ENCODE data around the gene NTRK3.

The NTRK3 gene

DNA sequence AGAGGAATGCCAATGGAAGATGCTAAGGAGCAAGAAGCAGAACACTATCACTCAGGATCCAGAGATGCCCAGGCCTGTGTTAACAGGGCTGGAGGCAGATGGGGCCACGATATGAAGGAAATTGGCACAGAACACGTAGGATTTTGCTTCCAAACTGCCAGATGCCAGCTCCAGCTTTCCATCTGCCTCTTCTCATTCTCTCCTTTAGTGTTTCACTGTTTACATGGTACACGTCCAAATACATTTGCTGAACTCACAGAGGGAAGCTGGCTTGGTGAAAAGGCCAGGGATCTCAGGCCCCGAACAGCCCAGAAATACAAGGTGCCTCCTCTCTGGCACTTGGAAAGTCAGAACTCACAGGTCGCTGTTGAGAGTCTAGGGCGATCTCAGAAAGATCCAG lies 187.0 kb downstream of the NTRK3 start:
- H3K27me3 ChIP-seq (ENCODE audit: low read depth, low read length), result no peaks in the 10 kb centered on the region
- no peaks in the 10 kb centered on the region for H3K9me3 ChIP-seq (ENCODE audit: control insufficient read depth in 1 of 2, low read length in 2 of 2)
- no peak overlapping the region for H3K4me3 ChIP-seq (ENCODE audit: low read depth in 1 of 2, low read length in 2 of 2)
- H3K36me3 ChIP-seq (ENCODE audit: control insufficient read depth in 1 of 2, insufficient read depth in 2 of 2, low read length in 2 of 2), result no peaks in the 10 kb centered on the region
- no peak overlapping the region for H3K27ac ChIP-seq (ENCODE audit: low read length)
- no peaks in the 10 kb centered on the region for H3K4me1 ChIP-seq (ENCODE audit: control insufficient read depth in 1 of 2, insufficient read depth in 2 of 2, low read length in 2 of 2)

DNA sequence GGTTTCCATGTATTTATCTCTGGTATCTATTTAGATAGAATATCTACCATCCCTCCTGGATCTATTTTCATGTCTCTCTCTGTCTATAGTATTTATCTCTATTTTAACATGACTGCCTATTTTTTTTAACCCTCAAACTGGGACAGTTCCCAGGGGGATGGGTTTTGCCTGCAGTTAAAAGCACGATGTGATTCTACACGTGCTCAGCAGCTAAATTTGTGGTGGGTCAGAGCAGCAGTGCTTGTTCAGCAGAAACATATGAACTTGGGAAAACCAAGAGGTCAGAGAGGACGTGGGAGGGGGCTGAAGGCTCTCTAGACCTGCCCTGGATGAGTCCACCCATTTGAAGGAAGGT lies 189.2 kb downstream of the NTRK3 start:
- Histone ChIP-seq H3K27ac (ENCODE audit: low read length) (no peak overlapping the region), H3K9me3 (ENCODE audit: control insufficient read depth in 1 of 2, low read length in 2 of 2) (no peaks in the 10 kb centered on the region), H3K27me3 (ENCODE audit: low read depth, low read length) (no peaks in the 10 kb centered on the region), H3K4me3 (ENCODE audit: low read depth in 1 of 2, low read length in 2 of 2) (no peak overlapping the region), H3K36me3 (ENCODE audit: control insufficient read depth in 1 of 2, insufficient read depth in 2 of 2, low read length in 2 of 2) (no peaks in the 10 kb centered on the region), H3K4me1 (ENCODE audit: control insufficient read depth in 1 of 2, insufficient read depth in 2 of 2, low read length in 2 of 2) (no peaks in the 10 kb centered on the region)

DNA sequence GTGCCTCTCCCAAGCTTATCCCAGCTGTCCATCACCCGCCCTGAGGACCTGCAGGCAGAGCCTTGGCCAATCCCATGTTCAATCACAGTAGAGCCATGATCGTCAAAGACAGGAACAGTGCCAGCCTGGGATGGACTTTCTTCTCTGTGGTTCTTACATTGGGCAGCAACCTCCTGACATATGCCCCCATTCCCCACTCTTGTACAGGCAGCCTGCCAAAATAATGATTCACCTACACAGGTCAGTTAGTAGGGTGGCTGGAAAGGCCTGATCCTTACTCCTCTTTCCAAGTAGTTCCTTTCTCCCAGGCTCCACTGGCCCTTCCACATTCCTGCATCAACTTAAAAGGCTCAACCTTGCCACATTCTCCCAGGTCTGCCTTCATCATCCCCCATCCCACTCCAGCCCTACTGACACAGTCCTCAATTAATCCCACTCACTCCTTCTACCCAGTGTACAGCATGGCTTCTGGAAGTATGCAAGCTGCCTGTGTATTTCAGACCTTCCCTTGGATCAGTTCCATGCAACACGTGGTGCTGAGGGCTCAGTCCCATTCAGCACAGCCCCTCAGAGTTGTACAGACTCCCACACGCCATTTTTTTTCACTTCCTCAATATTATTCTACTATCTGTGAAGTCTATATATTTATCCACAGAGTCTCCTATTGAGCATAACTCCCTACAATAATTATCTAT lies 189.8 kb downstream of the NTRK3 start:
- H3K27ac ChIP-seq (ENCODE audit: low read length), result no peak overlapping the region
- H3K36me3 ChIP-seq (ENCODE audit: control insufficient read depth in 1 of 2, insufficient read depth in 2 of 2, low read length in 2 of 2), result no peaks in the 10 kb centered on the region
- H3K4me1 ChIP-seq (ENCODE audit: control insufficient read depth in 1 of 2, insufficient read depth in 2 of 2, low read length in 2 of 2), result no peaks in the 10 kb centered on the region
- H3K9me3 ChIP-seq (ENCODE audit: control insufficient read depth in 1 of 2, low read length in 2 of 2), result no peaks in the 10 kb centered on the region
- H3K27me3 ChIP-seq (ENCODE audit: low read depth, low read length), result no peaks in the 10 kb centered on the region
- H3K4me3 ChIP-seq (ENCODE audit: low read depth in 1 of 2, low read length in 2 of 2), result no peak overlapping the region

DNA sequence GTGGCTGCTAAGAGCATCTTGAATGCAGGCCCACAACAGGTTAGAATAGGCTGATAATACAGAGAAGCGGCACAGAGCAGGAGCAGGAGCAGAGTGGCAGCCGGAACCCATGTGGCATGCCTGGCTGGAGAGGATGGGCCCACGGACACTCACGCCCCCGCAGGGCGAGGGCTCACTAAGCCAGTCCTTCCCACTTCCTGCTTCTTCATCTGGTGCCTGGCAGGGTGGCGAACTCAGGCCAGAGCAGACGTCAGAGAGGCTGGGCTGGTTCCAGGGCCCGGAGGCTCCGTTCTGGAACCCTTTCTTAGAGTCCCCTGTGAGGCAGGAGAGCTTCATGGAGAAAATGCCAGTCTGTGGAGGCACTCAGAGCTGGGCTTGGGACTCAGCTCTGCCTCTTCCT lies 195.1 kb downstream of the NTRK3 start:
- Histone ChIP-seq H3K9me3 (ENCODE audit: control insufficient read depth in 1 of 2, low read length in 2 of 2) (no peaks in the 10 kb centered on the region), H3K27me3 (ENCODE audit: low read depth, low read length) (no peaks in the 10 kb centered on the region), H3K36me3 (ENCODE audit: control insufficient read depth in 1 of 2, insufficient read depth in 2 of 2, low read length in 2 of 2) (no peaks in the 10 kb centered on the region), H3K4me1 (ENCODE audit: control insufficient read depth in 1 of 2, insufficient read depth in 2 of 2, low read length in 2 of 2) (no peaks in the 10 kb centered on the region), H3K27ac (ENCODE audit: low read length) (no peak overlapping the region), H3K4me3 (ENCODE audit: low read depth in 1 of 2, low read length in 2 of 2) (no peak overlapping the region)

GRCh38 chr15:88060383-88060782 lies 196.2 kb downstream of the NTRK3 start:
- Histone ChIP-seq H3K27me3 (ENCODE audit: low read depth, low read length) (no peaks in the 10 kb centered on the region), H3K4me1 (ENCODE audit: control insufficient read depth in 1 of 2, insufficient read depth in 2 of 2, low read length in 2 of 2) (no peaks in the 10 kb centered on the region), H3K4me3 (ENCODE audit: low read depth in 1 of 2, low read length in 2 of 2) (no peak overlapping the region), H3K27ac (ENCODE audit: low read length) (no peak overlapping the region), H3K36me3 (ENCODE audit: control insufficient read depth in 1 of 2, insufficient read depth in 2 of 2, low read length in 2 of 2) (no peaks in the 10 kb centered on the region), H3K9me3 (ENCODE audit: control insufficient read depth in 1 of 2, low read length in 2 of 2) (no peaks in the 10 kb centered on the region)

DNA sequence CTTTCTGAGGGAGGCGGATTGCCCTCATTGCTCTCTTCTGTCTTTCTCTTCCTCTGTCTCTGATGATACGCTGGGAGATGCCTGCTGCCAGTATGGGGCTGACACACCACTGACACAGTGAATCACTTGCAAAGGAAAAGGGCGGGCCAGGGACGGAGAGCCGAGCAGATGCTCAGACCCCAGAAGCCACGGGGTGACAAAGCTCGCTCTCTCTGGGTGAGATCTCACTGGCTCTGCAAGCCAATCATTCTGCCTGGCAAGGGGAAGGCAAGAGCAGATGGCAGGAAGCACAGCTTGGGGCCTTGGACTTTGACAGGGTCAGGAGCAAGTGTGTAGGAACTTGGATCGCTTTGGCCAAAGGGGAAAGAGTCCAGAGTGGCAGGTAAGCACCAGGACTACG lies 198.7 kb downstream of the NTRK3 start:
- no peak overlapping the region for H3K27ac ChIP-seq (ENCODE audit: low read length)
- H3K36me3 ChIP-seq (ENCODE audit: control insufficient read depth in 1 of 2, insufficient read depth in 2 of 2, low read length in 2 of 2), result no peaks in the 10 kb centered on the region
- H3K4me3 ChIP-seq (ENCODE audit: low read depth in 1 of 2, low read length in 2 of 2), result no peak overlapping the region
- no peaks in the 10 kb centered on the region for H3K27me3 ChIP-seq (ENCODE audit: low read depth, low read length)
- H3K4me1 ChIP-seq (ENCODE audit: control insufficient read depth in 1 of 2, insufficient read depth in 2 of 2, low read length in 2 of 2), result no peaks in the 10 kb centered on the region
- H3K9me3 ChIP-seq (ENCODE audit: control insufficient read depth in 1 of 2, low read length in 2 of 2), result no peaks in the 10 kb centered on the region

GRCh38 chr15:88049506-88049905 lies 207.0 kb downstream of the NTRK3 start:
- H3K9me3 ChIP-seq (ENCODE audit: control insufficient read depth in 1 of 2, low read length in 2 of 2), result no peaks in the 10 kb centered on the region
- no peaks in the 10 kb centered on the region for H3K4me1 ChIP-seq (ENCODE audit: control insufficient read depth in 1 of 2, insufficient read depth in 2 of 2, low read length in 2 of 2)
- H3K4me3 ChIP-seq (ENCODE audit: low read depth in 1 of 2, low read length in 2 of 2), result no peak overlapping the region
- H3K27me3 ChIP-seq (ENCODE audit: low read depth, low read length), result no peaks in the 10 kb centered on the region
- H3K36me3 ChIP-seq (ENCODE audit: control insufficient read depth in 1 of 2, insufficient read depth in 2 of 2, low read length in 2 of 2), result no peaks in the 10 kb centered on the region
- no peak overlapping the region for H3K27ac ChIP-seq (ENCODE audit: low read length)

DNA sequence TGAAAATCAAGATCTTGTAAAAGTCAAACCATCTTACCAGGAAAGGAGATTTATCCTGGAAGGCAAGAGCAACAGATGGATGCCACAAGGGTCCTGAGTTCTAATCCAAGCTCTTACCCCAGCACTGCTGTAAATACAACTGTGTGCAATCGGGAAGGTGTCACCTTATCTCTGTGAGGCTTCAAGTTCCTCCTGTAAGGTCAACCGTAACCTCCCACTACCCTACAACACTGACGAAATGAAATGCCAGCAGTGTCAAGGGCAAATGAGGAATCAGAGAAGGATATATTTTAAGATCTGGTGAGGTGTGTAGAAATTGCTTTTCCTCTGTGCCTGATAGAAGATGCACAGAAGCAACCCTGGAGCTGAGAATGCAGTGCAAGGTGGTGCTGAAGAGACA lies 207.8 kb downstream of the NTRK3 start:
- H3K27me3 ChIP-seq (ENCODE audit: low read depth, low read length), result no peaks in the 10 kb centered on the region
- H3K4me3 ChIP-seq (ENCODE audit: low read depth in 1 of 2, low read length in 2 of 2), result no peak overlapping the region
- H3K36me3 ChIP-seq (ENCODE audit: control insufficient read depth in 1 of 2, insufficient read depth in 2 of 2, low read length in 2 of 2), result no peaks in the 10 kb centered on the region
- no peak overlapping the region for H3K27ac ChIP-seq (ENCODE audit: low read length)
- H3K4me1 ChIP-seq (ENCODE audit: control insufficient read depth in 1 of 2, insufficient read depth in 2 of 2, low read length in 2 of 2), result no peaks in the 10 kb centered on the region
- no peaks in the 10 kb centered on the region for H3K9me3 ChIP-seq (ENCODE audit: control insufficient read depth in 1 of 2, low read length in 2 of 2)

DNA sequence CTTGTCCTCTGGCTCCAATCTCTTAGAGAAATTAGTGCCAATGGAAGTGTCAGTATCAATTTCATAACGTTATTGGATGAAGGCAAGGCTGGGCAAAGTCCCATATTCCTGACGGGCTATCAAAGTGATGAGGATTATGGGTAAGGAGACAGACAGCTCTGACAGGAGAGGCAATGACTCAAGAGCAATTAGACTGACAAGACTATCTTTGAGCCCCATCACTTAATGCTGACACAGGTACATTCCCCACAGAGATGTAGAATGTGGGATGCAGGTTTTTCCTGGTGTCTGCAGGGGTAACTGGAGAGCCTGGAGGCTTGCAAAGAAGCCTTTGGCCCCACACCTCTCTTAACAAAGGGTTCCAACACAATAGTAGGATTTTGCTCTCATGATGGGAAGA lies 208.3 kb downstream of the NTRK3 start:
- no peaks in the 10 kb centered on the region for H3K9me3 ChIP-seq (ENCODE audit: control insufficient read depth in 1 of 2, low read length in 2 of 2)
- no peaks in the 10 kb centered on the region for H3K4me1 ChIP-seq (ENCODE audit: control insufficient read depth in 1 of 2, insufficient read depth in 2 of 2, low read length in 2 of 2)
- no peaks in the 10 kb centered on the region for H3K36me3 ChIP-seq (ENCODE audit: control insufficient read depth in 1 of 2, insufficient read depth in 2 of 2, low read length in 2 of 2)
- H3K27me3 ChIP-seq (ENCODE audit: low read depth, low read length), result no peaks in the 10 kb centered on the region
- H3K4me3 ChIP-seq (ENCODE audit: low read depth in 1 of 2, low read length in 2 of 2), result no peak overlapping the region
- H3K27ac ChIP-seq (ENCODE audit: low read length), result no peak overlapping the region

- H3K9me3 ChIP-seq (ENCODE audit: control insufficient read depth in 1 of 2, low read length in 2 of 2), result no peaks in the 10 kb centered on the region
- H3K27me3 ChIP-seq (ENCODE audit: low read depth, low read length), result no peaks in the 10 kb centered on the region
- no peak overlapping the region for H3K27ac ChIP-seq (ENCODE audit: low read length)
- H3K36me3 ChIP-seq (ENCODE audit: control insufficient read depth in 1 of 2, insufficient read depth in 2 of 2, low read length in 2 of 2), result no peaks in the 10 kb centered on the region
- H3K4me3 ChIP-seq (ENCODE audit: low read depth in 1 of 2, low read length in 2 of 2), result no peak overlapping the region
- H3K4me1 ChIP-seq (ENCODE audit: control insufficient read depth in 1 of 2, insufficient read depth in 2 of 2, low read length in 2 of 2), result no peaks in the 10 kb centered on the region
Observed at GRCh38 chr15:88046576-88047129, 209.9 kb downstream of the NTRK3 start.

- H3K4me1 ChIP-seq (ENCODE audit: control insufficient read depth in 1 of 2, insufficient read depth in 2 of 2, low read length in 2 of 2), result no peaks in the 10 kb centered on the region
- no peaks in the 10 kb centered on the region for H3K27me3 ChIP-seq (ENCODE audit: low read depth, low read length)
- no peak overlapping the region for H3K27ac ChIP-seq (ENCODE audit: low read length)
- H3K9me3 ChIP-seq (ENCODE audit: control insufficient read depth in 1 of 2, low read length in 2 of 2), result no peaks in the 10 kb centered on the region
- H3K36me3 ChIP-seq (ENCODE audit: control insufficient read depth in 1 of 2, insufficient read depth in 2 of 2, low read length in 2 of 2), result no peaks in the 10 kb centered on the region
- H3K4me3 ChIP-seq (ENCODE audit: low read depth in 1 of 2, low read length in 2 of 2), result no peak overlapping the region
Observed at GRCh38 chr15:88043396-88043795, 213.1 kb downstream of the NTRK3 start.

DNA sequence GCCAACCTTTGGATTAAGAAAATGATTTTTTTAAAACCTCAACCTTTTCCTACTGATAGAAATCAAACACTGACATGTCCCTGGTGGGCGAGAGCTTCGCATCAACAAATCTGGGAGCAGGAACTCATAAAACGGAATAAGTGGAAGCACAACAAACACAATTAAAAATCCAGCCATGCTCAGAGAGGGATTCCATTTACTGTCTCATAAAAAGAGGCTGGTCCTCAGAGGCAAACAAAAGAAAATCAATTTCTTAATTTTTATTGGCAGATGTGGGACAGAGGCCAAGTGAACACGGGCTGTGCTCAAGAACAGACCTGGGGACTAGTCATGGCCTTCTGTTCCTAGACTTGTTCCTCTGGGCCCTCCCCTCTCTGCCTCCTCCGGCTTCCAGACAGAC lies 214.5 kb downstream of the NTRK3 start:
- Histone ChIP-seq H3K36me3 (ENCODE audit: control insufficient read depth in 1 of 2, insufficient read depth in 2 of 2, low read length in 2 of 2) (no peaks in the 10 kb centered on the region), H3K4me1 (ENCODE audit: control insufficient read depth in 1 of 2, insufficient read depth in 2 of 2, low read length in 2 of 2) (no peaks in the 10 kb centered on the region), H3K27ac (ENCODE audit: low read length) (no peak overlapping the region), H3K9me3 (ENCODE audit: control insufficient read depth in 1 of 2, low read length in 2 of 2) (no peaks in the 10 kb centered on the region), H3K27me3 (ENCODE audit: low read depth, low read length) (no peaks in the 10 kb centered on the region), H3K4me3 (ENCODE audit: low read depth in 1 of 2, low read length in 2 of 2) (no peak overlapping the region)
